Measurements from ENCODE around the gene PSMD13. TPM values are rescaled to one million over a fixed set of nuclear protein-coding genes. Genes with fewer than 3 reads are reported as not detected.
A peak's percentile ranks its signal among the peaks of the same experiment; 100 is the strongest.
"Not testable (repeated sequence)": the region's sequence is repeated elsewhere in the genome, so short reads cannot be mapped to it uniquely, and the experiment has no call there.

PSMD13 gene
- total RNA-seq, result 78.5 TPM

DNA sequence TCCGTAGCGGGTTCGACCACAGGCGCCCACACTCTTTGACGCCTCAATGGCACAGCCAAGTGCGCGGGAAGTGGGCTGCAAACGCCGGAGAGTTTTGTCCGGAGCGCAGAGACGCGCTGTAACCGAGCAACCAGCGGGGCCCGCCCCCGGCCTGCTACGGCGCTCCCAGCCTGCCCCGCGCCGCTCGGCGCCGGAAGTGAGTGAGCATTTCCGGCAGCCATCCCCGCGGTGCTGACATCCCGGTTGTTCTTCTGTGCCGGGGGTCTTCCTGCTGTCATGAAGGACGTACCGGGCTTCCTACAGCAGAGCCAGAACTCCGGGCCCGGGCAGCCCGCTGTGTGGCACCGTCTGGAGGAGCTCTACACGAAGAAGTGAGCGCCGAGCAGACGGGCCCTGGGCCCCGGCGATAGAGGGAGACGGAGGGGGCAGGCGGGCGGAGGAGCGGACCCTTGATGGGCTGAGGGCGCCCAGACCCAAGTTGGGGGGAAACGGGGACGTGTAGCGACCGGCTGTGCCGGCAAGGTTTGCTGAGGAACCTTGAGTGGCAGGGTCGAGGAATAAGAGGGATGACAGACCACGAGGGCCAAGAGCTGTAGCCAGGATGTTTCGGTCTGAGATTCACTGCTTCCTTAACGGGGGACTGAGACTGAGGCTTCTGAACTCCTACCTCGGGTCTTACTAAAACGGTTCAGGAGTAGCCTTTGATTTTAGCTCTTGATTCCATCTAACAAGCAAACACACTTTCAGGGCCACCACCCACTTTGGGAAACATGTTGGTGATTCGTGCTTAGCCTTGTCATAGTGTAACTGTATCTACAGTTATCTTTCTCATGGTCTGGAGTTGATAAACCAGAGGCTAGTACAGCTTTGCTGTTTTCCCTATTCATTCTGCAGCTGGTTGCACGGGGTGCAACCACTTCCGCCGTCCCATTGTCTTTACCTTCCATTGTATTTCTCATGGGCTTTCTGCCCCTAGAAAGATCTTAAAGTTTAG lies at the start of gene PSMD13:
PSMD13 (plus strand) TSS at position 203 of the 994 bp plus-strand sequence; CDS start at position 277, 74 bp downstream.
- DNase-seq (ENCODE audit: low spot score), result peak; percentile 85

DNA sequence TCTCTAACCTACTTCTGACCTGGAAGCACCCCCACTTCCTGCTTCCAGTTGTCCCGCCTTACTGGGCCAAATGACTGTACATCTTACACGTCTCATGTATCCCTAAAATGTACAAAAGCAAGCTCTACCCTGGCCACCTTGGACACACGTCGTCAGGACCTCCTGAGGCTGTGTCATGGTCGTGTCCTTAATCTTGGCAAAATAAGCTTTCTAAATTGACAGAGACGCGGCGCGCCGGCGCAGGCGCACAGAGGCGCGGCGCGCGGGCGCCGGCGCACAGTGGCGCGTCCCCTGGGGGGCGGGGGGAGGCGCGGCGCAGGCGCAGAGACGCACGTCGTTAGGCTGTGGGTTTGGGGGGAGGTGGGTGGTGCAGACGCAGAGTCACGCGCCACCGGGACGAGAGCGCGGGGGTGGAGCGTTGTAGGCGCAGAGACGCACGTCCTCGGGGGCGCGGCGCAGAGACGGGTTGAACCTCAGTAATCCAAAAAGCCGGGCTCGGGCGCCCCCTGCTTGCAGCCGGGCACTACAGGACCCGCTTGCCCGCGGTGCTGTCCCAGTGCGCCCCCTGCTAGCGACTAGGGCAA lies 47.5 kb upstream of the PSMD13 start:
- not testable (repeated sequence) for DNase-seq (ENCODE audit: low spot score)

DNA sequence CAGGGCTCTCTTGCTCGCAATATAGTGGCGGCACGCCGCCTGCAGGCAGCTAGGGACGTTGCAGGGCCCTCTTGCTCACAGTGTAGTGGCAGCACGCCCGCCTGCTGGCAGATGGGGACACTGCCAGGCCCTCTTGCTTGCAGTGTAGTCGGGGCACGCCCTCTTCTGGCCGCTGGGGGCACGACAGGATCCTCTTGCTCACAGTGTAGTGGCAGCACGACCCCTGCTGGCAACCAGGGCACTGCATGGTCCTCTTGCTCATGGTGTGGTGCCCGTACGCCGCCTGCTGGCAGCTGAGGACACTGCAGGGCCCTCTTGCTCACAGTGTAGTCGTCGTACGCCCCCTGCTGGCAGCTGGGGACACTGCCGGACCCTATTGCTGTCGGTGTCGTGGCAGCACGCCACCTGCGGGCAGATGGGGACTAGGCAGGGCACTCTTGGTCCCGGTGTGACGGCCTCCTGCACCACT lies 46.9 kb upstream of the PSMD13 start:
- DNase-seq (ENCODE audit: low spot score), result peak; percentile 9

DNA sequence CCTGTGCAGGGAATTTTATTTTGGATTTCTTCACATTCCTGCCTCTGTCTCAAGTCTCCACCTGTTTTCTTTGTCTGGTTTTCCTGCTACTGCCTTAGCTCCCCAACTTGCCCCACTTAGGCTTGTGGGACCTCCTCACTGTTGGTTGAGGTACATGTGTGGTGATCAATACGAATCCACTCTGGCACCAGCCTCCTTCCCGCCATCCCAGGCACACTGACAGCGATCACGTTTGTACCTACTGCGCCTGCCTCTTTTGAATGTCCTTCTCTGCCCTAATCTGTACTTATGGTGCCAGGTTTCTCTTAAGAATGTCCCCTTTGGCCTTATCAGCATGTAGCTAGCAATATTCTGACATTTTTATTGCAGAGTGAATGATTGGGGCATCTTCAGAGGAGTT lies 46.2 kb upstream of the PSMD13 start:
- not testable (repeated sequence) for DNase-seq (ENCODE audit: low spot score)

DNA sequence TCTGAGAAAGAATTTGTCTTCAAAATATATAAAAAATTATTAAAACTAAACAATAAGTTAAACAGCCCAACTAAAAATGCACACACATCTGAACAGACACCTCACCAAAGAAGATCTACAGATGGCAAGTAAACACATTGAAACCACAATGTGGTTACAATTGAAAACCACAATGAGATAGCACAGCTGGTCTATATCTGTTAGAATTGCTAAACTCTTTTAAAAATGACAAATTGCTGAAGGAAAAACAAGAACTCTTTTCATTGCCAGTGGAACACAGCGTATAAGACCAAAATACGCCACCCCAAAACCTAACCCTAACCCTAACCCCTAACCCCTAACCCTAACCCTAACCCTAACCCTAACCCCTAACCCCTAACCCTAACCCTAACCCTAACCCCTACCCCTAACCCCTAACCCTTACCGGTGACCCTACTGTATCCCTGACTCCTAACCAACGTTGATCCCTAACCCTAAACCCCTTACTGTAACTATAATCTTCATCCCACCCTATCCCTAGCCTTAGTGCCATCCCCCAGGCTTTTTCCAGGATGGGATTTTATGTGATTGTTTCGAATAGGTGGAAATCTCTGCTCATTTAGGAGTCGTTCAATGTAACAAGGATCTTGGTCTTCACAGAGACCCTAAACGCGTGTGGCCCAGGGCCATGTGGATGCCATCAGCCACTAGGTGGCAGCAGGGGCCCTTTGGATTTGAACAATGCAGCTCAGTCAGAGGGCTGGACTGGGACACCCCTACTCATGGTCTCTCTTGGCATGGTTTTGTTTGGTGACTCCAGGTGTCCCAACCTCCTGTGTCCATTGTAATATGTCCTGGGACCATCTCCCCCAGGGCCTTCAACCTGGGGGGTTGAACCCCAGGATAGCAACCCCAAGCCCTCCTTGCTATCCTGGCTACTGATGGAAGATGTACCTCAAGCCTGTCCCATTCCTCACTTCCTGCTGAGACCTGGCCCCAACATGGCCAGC lies 45.0 kb upstream of the PSMD13 start:
- DNase-seq (ENCODE audit: low spot score), result not testable (repeated sequence)

DNA sequence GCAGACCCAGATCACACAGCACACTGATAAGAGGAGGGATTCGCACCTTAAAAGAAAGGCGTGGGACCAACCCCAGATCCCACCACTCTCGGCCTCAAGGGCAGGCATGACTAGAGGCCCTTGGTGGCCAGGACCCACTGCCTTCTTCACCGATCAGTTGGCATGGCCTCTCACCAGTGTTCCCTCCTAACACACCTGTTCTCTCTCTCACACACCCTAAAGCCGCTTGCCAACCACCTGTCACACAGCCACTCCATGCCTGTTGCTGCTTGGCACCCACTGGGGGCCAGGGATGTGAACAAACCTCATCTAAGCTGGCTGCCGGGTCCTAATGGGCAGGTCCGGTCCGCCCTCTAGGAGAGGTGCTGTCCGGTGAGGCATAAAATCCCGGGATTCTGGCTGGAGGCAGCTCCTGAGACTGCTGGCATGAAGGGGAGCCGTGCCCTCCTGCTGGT lies 44.1 kb upstream of the PSMD13 start, which contains the start of gene SCGB1C1:
SCGB1C1 (plus strand) TSS at position 405 of the 455 bp plus-strand sequence; CDS start at position 427, 22 bp downstream.
- DNase-seq (ENCODE audit: low spot score), result not testable (repeated sequence)

DNA sequence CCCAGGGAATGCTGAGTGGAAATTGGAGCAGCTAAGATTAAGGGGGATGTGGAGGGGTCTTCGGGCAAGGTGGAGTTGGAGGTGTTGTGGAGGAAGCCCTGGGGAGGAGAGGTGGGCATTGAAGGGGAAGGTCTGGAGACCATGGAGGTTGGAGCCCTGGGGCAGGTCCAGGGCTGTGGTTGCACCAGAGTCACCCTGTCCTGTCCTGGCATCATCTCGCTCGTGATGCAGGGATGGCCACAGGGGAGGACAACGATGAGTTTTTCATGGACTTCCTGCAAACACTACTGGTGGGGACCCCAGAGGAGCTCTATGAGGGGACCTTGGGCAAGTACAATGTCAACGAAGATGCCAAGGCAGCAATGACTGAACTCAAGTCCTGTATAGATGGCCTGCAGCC lies 43.3 kb upstream of the PSMD13 start:
- DNase-seq (ENCODE audit: low spot score), result peak; percentile 10

DNA sequence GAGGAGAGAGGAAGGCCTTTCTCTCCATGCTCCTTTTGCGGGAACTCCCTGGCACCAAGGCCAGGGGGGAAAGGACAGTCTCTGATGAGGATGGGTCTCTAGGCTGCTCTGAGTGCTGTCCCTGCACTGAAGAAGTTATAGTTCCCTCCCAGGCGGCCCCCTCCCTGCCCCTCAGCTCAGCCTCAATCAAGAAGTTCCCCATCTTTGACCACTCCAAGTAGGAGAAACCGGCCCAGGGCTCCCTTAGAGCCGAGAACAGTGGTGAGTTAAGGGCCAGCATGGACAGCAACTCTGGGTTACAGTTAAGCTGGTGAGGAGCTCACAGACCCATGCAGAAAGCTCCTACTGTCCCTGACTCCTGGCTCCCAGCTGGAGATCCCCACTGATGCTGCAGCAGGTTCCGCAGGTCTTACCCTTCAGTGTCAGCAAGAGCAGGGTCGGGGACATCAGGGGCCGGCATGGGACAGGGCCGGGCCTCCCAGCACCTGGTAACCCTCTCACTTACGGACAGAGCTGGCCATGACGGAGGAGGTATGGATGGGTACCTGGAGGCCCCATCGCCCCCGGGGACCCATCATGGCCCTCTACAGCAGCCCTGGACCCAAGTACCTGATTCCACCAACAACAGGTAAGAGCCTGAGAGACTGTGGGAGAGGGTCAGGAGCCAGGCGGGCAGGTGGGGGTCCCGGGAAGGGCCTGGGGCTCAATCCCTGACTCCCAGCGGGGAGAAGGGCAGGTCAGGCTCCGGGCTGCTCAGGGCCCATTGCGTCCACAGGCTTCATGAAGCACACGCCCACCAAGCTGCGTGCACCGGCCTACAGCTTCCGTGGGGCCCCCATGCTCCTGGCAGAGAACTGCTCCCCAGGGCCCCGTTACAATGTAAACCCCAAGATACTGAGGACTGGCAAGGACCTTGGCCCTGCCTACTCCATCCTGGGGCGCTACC lies 39.7 kb upstream of the PSMD13 start:
- DNase-seq (ENCODE audit: low spot score), result no peak

DNA sequence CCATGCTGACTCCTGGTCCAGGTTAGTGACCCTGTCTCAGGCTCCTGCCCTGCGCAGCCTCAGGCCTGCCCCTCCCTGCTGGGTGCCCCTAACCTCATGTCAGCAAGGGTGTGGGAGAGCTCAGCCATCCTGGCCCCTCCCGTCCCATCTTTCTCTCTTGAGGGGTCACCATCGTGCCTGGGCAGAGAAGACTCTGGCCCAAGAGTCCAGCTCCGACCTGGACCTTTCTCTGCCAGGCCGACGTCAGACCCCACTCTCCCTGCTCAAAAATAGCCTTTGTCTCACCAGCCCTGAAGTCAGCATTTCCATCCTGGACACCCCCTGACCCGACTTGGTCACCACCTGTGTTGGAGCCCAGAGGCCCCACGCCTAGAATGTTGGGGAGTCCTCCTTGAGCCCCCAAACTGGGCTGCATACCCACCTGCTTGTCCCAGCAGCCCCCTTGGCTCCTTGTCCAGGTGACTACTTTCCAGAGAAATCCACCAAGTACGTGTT lies 39.0 kb upstream of the PSMD13 start:
- DNase-seq (ENCODE audit: low spot score), result no peak

DNA sequence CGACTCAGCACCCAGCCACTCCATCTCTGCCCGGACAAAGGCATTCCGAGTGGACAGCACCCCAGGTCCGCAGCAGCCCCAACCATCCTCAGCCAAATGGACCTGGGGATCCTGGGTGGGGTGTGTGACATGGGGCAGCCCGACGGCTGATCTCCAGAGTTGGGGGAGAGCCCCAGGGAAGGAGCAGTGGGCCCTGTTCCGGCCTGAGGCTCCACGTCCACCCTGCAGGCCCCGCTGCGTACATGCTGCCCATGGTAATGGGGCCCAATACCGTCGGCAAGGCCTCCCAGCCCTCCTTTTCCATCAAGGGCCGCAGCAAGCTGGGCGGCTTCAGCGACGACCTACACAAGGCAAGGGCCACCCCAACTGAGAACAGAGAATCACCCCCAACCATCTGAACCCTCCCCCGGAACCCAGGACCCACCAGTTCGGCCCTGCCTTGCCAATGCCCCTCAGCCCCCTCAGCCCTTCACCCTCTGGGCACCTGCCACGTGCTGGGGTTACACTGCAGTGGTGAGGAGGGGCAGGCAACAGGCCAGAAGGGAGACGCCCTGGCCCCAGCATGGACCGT lies 38.5 kb upstream of the PSMD13 start:
- no peak for DNase-seq (ENCODE audit: low spot score)

DNA sequence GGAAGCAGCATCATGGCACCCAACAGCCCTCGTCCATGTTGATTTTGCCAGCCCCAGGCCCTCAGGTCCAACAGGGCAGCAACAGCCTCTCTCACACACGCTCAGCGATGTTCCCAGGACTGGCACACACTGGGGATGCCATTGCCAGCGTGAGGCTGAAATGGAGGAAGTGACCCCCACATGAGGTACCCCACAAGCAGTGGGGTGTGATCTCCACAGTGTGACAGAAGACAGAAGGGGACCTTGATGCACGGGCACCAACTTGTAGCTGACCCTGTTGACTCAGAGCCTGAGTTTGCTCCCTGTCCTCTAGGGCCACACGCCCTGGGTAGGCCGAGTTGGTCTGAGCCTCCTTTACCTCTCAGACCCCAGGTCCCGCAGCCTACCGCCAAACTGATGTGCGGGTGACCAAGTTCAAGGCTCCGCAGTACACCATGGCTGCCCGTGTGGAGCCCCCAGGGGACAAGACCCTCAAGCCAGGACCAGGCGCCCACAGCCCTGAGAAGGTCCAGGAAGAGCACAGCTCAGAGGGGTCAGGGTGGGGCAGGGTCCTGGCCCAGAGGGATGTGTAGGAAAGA lies 37.7 kb upstream of the PSMD13 start:
- DNase-seq (ENCODE audit: low spot score), result peak; percentile 9

DNA sequence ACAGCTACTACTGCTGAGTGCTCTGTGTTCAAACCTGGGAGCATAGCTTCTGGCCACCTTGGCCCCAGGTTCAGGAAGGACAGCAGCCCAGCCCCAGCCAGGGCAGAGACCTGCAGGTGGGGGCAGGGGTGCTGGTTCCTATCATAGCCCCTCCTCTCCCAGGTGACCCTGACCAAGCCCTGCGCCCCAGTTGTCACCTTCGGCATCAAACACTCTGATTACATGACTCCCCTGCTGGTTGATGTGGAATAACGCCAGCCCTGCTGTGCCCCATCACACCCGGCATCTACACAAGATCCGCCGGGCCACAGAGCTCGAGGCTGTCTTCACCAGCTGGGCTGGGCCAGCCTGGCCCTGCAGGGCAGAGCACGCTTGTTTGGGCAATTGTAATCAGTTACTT lies 37.0 kb upstream of the PSMD13 start:
- peak; percentile 9 for DNase-seq (ENCODE audit: low spot score)

DNA sequence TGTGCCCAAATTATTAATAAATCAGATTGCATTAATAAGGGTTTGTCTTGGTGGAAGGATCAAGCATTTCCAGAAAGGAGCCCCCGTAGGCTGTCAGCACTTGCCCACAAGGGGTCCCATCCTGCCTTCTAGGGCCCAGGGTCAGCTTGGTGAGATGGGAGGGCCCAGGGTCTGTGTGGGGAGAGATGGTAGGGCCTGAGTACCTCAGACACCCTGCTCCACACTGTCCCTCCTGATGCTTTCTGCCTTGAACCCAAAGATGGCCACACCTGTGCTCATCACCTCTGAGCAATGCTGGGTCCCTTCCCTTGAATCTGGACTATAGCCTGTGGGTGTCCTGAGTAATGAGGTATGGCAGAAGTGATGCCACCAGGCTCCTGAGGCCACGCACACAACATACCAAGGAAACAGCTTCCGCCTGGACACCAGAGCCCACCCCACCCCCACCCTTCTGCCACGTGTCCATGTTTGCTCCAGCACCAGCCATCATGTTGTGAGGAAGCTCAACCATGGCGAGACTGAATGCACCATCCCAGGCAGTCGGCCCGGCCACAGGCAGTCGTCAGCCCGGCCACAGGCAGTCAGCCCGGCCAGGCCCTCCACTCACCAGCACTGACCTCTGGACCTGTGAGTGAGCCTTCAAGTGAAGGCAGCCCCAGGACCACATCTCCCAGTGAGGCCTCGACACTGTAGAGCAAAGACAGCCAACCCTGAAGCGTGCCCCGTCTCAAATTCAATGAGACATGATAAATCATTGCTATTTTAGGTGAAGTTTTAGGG lies 36.4 kb upstream of the PSMD13 start:
- peak; percentile 8 for DNase-seq (ENCODE audit: low spot score)

DNA sequence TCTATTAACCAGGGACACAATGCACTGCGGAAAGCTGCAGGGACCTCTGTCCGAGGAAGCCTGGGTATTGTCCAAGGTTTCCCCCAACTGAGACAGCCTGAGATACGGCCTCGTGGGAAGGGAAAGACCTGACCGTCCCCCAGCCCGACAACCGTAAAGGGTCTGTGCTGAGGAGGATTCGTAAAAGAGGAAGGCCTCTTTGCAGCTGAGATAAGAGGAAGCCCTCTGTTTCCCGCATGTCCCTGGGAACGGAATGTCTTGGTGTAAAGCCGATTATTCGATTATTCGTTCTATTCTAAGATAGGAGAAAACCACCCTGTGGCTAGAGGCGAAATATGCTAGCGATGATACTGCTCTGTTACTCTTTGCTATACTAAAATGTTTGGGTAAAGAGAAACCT lies 34.8 kb upstream of the PSMD13 start:
- DNase-seq (ENCODE audit: low spot score), result no peak

DNA sequence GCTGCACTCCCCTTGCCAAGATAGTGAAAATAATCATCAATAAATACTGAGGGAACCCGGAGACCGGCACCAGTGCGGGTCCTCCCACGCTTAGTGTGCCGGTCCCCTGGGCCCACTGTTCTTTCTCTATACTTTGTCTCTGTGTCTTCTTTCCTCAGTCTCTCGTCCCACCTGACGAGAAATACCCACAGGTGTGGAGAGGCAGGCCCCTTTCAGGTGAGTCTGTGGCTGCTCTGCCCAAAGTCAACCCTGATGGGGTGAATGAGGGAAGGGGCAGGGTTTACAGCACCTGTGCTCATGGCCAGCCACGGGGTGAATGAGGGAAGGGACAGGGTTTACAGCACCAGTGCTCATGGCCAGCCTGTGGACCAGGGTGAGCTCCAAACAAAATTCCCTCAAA lies 34.3 kb upstream of the PSMD13 start:
- DNase-seq (ENCODE audit: low spot score), result no peak

DNA sequence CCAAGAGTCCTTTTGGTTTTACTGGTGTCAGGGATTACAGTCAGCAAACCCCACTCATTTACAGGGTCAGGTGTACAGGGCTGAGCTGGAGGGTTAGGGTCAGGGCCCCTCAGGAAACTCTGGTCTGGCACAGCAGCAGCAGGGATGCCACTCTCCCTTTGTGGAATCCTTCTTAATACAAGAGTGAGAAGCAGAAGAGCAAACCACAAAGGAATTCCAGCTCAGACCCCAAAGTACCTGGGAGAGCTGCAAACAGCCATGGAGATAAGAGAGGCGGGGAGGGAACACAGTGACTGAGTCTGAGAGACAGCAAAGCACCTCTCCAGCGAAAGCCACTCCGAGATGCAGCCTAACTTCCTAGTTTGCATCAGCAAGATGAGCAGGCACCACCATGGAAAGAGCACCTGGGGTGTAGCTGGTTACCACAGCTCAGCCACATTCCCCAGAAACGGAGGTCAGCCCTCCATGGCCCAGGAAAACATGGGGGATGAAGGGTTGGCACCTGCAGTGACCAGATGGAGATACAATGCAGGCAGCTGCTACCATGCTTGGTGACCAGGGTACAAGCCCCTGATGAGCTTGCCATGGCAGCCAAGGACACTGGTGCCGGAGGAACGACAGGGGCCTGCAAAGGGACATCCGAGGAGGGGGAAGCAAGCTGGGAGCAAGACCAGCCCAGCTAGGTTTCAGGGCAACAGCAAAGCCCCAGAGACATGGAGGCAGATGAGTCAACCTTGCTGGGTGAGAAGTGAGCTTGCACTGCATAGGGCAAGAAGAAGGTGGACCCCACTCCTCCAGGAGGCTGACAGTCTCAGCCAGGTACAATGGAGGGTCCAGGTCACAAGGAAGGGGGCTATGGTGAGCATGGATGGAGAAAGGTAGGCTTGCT lies 33.5 kb upstream of the PSMD13 start:
- DNase-seq (ENCODE audit: low spot score), result peak; percentile 9

DNA sequence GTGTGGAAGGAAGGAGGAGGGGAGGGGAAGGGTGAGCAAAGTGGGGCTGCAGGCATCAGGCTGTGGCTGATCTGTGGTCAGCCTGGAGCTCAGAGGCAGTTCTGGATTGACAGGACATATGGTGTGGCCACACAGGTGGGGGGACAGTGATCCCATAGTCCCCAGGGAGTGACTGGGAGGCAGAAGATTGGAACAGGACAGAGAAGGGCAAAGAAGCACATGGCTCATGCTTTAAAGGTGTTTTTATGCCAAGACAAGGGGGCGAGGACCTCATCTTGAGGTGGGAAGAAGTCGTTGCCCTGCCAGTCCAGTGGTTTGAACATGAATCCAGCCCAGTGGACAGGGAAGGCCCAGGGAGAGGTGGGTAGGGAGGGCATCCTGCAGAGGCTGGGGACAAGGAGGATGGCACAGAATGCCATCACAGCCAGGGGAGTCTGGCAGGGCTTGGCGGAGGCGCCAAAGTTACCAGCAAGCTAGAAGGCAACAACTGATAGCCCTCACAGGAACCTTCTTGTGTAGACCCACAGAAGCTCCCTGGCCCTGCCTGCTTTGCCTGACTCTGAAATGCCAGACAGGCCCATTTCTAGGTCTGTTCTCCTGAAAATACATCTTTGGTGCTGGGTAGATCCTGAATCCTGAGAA lies 32.7 kb upstream of the PSMD13 start:
- DNase-seq (ENCODE audit: low spot score), result no peak

Measured in mucosa of gallbladder (tissue), 1 donor.